Astrocyte of the cerebellum (primary cell): ENCODE measurements around the gene CMIP.

Experiments used
- DNase-seq: peaks from one replicate; pipeline ENCODE4 v3.0.0-alpha.2; 2011; ENCODE audit warnings: low read depth
- H3K4me3 ChIP-seq: 2 replicates; pipeline ENCODE4 v1.5.1; 2011; ENCODE audit warnings: mild to moderate bottlenecking, low read depth, low read length, moderate library complexity
- in situ Hi-C: cut with HindIII; loops from 2 replicates; pipeline ENCODE4 v1.10.0; 2017; ENCODE audit warnings: low sequenced_read_pairs
- TF ChIP-seq, protein P1 (sequence below): IDR thresholded peaks from 2 replicates; pipeline ENCODE4 v1.5.1; 2012; ENCODE audit warnings: low read length, low read depth, moderate library complexity, mild to moderate bottlenecking; ENCODE audit errors: missing control alignments

CMIP gene

DNA sequence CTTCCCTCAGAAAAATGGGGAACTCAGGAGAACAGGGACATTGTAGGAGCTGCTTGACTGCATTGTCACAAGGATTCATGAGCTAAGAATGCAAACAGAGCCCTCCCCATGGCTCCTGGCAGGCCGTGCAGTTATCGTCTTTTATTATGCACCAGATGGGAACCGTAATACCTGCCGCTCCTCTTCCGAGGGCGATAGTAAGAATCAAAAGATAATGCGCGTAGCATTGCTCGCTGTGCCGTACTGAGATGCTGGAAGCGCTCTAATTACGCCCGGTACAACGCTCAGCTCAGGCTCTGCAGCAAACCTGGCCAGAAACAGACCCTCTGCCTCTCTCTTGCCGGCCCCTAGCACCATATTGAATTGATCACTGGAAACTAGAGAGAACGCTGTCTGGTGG, 247.4 kb downstream of the CMIP start:
- no peak overlapping the region for H3K4me3 ChIP-seq
- no peak for DNase-seq
- TF ChIP-seq, protein P1, sequence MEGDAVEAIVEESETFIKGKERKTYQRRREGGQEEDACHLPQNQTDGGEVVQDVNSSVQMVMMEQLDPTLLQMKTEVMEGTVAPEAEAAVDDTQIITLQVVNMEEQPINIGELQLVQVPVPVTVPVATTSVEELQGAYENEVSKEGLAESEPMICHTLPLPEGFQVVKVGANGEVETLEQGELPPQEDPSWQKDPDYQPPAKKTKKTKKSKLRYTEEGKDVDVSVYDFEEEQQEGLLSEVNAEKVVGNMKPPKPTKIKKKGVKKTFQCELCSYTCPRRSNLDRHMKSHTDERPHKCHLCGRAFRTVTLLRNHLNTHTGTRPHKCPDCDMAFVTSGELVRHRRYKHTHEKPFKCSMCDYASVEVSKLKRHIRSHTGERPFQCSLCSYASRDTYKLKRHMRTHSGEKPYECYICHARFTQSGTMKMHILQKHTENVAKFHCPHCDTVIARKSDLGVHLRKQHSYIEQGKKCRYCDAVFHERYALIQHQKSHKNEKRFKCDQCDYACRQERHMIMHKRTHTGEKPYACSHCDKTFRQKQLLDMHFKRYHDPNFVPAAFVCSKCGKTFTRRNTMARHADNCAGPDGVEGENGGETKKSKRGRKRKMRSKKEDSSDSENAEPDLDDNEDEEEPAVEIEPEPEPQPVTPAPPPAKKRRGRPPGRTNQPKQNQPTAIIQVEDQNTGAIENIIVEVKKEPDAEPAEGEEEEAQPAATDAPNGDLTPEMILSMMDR: no peak
- in situ Hi-C loops: no loop called here

DNA sequence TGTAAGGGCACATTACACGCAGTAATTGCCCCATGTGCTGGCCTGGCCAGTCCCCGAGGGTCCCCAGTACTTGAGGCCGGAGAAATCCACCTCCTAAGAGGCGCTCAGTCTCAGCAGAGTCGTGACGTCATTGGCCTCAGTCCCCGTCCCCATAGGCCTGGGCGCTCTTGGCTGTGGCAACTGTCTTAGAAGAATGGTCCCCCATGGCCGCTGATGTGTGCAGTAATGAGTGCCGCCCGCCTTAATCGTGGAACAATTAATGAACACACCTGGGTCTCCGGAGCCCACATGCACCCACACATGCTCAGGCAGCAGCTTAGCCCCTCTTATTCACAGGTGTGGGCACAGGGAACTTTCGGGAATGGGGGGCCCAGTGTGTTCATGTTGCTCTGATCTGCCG, 248.0 kb downstream of the CMIP start:
- TF ChIP-seq, protein P1: no peak
- in situ Hi-C loops: no loop called here
- no peak overlapping the region for H3K4me3 ChIP-seq
- DNase-seq: no peak

DNA sequence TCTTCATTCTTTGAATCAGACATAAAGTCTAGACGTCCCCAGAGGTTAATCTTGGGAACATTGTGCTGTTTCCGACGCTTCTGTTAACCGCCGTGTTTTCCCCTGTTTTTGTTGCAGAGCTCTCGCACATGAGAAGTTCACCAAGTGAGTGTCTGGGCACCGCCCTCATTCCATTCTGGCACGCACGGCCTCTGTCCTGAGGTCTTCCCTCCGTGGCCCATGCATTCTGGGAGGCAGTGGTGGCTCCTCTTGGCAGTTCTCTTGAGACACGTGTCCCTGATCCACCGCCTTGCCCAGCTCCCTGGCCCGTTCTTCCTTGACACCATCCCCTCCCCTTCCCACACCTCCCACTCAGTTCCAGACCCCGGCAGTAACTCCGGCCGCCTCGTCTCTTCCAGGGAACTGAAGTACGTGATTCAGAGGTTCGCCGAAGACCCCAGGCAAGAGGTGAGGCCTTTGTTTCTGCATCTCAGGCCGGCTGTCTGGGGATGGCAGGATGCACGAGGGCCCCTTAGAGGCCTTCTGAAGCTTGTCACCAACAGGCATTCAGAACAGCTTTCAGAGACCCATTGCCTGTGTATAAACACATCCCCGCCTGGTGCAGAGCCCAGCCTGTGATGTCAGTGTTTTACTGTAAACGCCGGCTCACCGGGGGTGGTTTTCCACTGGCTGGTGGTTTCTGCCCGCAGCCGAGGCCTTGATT, 248.6 kb downstream of the CMIP start:
- in situ Hi-C loops: no loop called here
- TF ChIP-seq, protein P1: no peak
- H3K4me3 ChIP-seq: no peak overlapping the region
- DNase-seq: no peak

DNA sequence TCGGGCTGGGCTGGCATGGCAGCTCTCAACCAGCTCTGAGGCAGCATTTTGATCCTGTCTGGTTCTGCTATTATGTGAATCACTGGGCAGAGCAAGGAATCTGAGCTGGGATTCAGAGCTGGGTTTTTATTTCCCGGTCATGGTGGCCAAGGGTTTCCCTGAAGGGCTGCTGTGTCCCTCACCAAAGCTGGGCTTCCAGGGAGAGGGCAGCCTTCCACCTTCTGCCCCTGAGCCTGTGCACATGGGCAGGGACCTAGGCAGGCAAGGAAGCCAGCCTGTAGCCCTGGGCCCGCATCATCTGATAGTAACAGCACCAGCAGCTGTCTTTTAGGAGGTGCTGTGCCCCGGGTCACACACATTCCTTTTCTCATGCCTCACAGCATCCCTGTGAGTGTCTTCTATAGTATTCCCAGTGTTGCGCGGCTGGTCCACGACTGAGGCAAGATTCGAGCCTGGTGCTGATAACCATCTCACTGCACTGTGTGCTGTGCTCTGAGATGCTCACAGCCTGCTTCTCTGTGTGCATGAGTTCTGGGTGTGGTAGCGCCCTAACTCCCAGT, 249.2 kb downstream of the CMIP start:
- no peak for DNase-seq
- in situ Hi-C loops: no loop called here
- TF ChIP-seq, protein P1: no peak
- no peak overlapping the region for H3K4me3 ChIP-seq

DNA sequence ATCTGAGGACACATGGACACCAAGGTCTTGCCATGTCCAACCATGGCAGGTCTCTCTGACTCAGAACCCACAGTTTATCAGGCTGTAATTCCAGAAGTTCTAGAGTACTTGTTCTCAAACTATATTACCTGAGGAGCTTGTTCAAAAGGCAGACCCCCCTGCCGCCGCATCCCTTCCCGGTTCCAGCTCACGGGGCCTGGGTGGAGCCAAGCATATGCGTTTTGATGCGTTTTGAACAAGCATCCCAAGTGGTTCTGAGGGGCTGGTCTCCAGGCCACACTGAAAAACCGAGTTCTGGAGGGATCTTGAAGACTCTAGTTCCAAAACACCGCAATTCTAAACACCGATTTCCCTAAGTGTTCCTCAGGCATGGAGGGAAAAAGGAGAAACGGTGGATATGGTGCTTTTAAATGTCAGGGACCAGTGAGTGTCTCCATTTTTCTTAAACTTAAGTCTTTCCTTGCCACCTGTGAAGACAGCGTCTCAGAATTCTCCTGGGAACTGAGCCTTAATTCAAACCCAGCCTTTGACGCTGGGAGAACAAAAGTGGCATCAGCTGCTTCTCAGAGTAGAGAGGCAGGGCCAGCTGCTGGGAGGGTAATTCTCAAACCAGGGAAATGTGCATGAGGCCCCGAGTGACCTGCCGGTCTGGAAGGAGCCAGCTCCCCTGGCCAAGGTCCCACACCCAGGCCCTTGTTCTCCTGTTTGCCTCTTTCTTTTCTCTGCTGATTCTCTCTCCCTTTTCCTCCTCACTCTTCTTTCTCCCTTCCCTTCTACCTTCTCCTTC, 250.1 kb downstream of the CMIP start:
- no peak overlapping the region for H3K4me3 ChIP-seq
- in situ Hi-C loops: no loop called here
- TF ChIP-seq, protein P1: no peak
- DNase-seq: no peak

DNA sequence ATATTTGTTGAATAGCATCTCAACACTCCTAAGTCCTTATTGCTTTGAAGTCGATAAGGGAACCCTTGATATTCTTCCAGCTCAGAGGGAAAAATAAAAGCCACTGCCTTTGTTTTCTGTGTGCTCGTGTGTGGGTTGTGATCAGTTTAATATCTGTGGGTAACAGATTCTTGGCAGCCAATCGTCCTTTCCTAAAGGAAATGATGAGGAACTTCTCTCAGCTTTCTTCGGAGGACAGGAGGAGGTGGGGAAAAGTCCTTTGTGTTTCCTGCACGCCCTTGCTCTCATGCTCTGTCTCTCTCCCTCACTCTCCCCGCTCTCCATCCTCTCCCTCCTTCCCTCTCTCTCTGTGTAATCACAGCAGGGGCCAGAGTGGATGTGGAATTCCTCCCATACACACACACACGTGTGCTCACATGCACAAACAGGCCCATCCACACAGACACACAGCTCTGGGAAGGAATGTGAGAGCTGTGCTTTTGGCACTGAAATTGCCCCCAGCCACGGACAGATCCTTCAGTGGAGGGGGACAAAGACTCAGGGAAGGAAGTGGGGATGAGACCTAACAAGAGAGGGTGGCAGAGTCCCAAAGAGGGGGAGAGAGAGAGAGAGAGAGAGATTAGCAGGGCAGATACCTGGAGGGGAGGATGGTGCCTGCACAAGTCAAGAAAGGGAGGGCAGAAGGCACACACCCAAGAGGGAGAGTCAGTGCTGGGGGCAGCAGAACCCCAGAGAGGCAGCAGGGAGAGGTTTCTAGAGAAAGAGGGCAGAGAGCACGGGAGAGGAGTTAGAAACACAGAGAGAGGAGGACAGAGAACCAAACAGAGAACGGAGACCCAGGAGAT, 250.9 kb downstream of the CMIP start:
- in situ Hi-C loops: no loop called here
- no peak overlapping the region for H3K4me3 ChIP-seq
- TF ChIP-seq, protein P1: no peak
- DNase-seq: no peak
